ENCODE results near the gene ATP6V1B1.

Gene ATP6V1B1

DNA sequence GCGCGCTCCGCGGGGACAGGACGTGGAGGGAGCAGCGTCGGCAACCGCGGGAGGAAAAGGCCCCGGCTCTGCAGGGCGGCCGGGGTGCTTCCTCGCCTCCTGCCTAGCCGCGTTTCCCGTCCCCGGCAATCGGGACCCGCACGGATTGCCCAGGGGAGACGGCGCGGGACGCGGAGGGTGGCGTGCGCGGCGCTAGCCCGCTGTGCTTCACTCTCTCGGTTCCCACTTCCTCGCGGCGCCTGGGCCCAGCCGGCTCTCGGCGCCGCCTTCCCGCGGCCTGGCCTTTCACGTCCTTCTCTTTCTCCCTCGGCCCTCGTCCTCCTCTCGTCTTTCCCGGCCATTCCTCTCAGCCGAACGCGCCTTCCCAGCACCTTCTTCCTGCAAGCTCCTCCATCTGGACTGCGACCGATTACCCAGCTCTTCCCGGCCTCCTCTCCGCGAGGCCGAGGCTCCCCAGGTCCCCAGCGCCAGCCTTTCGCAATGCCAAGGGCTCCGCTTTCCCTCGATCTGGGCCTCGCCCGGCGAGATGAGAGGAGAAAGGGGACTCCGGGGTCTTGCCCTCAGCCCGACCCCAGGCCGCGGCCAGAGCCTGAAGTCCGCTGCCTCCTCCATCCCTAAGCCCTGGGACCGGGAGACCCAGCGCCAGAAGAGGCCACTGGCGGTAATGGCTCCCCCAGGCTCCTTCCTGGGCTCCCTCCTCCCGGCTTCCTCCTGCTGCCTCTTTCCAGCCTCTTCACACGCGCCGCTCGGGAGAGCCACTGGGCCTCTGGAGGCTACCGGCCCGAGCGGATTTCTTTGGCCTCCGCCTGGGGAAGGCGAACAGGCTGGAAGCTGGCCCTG is 34.3 kb upstream of the ATP6V1B1 start:
- in situ Hi-C loops (cut with MboI; ENCODE audit: low sequenced_read_pairs) = no loop called here

DNA sequence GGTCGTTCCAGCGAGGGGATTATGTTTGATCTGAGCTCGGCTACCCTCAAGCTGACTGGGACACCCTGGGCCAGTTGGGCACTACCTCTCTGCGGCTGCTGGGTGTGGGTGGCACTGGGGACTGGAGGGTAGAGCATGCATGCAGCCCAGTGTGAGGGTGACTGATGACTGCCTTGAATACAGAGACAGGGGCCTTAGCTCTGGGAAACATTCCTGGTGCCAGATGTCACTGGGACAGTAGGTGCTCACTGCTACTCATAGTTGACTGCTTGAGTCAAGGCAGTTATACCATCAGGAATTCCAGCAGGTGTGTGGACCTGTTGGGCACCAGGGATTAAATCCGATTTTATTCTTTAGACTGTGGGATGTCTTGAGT is 33.6 kb upstream of the ATP6V1B1 start:
- in situ Hi-C loops (cut with MboI; ENCODE audit: low sequenced_read_pairs) = no loop called here

DNA sequence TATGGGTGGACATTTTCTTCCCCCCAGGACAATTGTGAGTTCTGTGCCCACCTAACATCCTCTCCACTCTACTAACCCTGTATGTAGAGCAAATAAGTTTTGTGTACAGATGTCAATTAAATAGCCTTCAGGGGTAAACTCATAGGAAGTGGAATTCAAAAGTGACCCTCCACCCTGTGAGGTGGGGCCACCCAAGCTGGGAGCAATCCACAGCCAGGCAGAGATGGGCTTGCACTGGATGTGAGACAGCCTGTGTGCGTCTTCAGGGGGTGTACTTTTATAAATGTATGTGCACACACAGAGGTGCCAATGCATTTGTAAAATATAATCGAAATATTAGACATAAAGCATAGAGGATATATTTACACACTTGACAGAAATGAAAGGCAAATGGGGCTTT is 33.1 kb upstream of the ATP6V1B1 start:
- in situ Hi-C loops (cut with MboI; ENCODE audit: low sequenced_read_pairs) = no loop called here

DNA sequence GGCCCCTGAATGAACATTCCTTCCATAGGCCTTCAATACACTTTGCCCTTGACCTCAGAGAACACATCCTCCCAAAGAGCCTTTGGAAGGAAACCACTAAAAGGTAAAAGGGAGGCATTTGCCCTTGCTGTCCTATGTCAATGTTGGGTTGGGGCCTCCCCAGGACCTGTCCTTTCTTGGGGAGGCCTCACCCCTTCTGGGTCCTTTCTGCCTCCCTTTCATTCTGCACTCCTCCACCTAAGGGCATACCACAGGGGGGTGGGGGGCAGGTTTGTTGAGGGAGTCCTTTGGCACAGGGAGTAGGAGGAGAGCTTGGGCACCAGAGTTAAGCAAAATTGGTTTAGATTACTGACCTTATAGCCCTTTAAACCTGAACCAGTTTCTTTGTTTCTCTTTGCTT is 32.5 kb upstream of the ATP6V1B1 start:
- in situ Hi-C loops (cut with MboI; ENCODE audit: low sequenced_read_pairs) = no loop called here

DNA sequence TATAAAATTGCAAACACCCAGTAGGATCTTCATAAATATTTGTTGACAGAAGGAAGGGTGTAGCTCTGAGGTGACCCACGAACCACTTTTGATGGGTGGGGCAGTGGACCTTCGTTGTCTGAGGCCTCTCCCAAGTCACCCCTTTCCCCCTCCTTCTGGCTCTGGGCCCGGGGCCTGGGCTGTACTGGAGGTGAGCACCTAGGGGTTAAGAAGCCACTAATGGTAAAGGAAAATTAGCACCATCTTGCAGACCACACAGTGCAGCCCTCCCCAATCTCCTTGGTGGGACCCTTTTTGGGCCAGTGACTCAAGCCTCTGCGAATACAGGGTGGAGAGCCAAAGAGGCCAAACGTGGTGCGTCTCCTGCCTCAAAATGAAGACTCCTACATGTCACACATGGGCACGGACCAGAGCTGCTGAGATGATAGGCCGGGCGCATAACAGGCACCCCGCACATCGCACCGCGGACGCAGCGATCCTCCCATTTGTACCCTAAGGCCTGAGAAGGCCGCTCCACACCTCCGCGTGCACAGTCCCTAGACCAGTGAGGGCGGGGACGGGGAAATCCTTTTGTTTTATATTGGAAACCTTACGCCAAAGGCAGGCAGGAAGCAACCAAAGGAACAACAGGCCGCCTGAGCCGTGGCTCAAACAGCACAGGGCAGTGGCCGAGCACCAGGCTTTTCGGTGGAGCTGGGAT is 31.9 kb upstream of the ATP6V1B1 start:
- in situ Hi-C loops (cut with MboI; ENCODE audit: low sequenced_read_pairs) = no loop called here

DNA sequence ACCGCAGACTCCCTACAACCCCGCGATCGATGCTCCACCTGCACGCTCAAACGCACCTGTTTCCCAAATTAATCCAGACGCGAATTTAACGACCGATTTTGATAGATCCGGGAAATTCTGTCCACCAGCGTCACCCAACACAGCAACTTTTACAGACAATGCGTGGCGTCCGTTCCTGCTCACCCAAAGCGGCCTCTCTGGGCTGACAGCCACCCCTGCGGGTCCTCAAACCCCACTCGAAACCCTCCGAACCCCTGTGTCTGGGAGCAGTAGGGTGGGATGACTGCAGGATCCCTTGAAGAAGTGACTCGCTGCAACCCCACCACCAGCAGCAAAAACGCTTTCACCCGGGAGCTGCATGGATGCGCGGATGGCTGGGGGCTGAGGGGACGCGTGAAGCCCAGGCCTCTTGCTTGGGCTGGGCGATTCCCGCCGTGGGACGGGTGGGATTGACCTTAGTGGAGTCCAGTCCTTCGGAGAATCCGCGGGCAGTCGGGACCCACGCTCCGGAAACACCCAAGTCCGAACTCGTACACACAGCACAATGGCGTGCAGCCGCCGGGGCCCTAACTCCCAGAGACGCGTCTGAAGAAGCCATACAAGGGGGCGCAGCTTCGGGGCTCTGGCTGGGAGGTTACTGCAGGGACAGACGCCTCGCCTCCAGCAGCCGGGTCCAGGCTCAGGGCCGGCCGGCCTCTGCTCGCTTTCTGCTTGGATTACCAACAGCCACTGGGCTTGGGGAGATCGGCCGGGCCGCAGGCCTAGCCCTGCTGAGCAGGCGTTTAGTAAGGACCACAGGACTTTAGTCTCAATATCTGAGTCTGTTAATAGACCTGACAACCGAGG is 31.1 kb upstream of the ATP6V1B1 start:
- in situ Hi-C loops (cut with MboI; ENCODE audit: low sequenced_read_pairs) = no loop called here

DNA sequence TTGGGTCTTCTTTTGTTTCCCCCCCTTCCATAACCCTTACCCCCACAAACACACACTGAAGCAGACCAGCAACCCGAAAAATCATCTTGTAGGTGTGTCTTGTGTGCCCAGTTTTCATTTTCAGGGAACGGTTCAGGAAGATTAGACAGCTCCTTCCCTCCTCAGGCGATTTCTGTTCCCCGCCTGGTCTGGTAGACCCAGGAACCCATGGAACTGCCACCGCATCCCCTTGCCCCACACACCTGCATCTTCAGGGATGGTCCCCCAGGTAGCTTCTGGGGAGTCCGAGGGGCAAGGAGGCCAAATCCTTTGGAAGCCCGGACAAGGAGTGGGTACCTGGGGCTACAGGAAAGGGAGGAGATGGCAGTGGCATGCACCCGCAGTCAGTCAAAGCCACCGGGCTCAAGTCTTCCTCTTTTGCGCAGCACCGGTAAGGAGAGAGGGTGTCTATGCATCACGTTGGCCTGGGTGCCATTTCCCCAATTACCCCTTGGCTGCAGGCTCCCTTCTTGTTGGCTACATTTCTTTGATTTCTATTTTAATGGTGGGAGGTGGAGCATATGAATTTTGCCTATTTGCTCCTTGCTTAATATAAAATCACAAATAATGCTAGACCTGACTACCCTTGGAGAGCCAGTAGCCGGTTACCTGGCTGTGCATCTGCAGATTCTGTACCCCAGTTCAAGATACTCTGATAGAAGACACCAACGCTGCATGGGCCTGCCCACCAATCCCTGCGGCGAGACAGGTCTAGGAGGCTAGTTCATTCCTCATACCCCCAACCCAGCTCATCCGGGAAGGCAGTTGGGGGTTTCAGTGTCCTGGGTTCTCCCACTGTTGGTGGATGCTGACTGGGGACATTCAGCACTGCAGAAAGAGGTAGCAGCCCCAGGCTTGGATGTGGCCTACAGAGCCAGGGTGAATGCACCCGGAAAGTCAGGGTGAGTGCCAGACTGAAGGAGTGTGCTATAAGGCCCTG is 30.0 kb upstream of the ATP6V1B1 start:
- in situ Hi-C loops (cut with MboI; ENCODE audit: low sequenced_read_pairs) = no loop called here

DNA sequence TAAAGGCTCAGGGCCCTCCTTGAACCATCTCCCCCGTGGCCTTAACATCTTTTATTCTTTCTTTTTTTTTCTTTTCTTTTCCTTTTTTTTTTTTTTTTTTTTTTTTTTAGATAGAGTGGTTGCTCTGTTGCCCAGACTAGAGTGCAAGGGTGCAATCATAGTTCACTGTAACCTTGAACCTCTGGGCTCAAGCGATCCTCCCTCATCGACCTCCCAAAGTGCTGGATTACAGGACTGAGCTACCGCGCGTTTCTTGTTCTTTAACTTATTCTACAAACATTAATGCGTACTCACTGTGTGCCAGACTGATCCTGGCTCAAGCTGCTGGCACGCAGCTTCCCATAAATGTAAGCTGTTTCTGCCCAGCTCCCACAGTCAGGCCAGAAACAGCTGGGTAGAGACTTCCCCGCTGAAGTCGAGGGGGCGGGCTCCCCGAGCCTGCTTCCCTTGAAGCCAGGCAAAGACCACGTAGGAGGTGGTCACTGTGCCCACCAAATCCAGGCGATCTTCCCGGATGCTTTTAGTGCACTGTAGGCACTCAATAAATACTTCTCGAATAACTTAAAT is 29.2 kb upstream of the ATP6V1B1 start:
- in situ Hi-C loops (cut with MboI; ENCODE audit: low sequenced_read_pairs) = no loop called here

DNA sequence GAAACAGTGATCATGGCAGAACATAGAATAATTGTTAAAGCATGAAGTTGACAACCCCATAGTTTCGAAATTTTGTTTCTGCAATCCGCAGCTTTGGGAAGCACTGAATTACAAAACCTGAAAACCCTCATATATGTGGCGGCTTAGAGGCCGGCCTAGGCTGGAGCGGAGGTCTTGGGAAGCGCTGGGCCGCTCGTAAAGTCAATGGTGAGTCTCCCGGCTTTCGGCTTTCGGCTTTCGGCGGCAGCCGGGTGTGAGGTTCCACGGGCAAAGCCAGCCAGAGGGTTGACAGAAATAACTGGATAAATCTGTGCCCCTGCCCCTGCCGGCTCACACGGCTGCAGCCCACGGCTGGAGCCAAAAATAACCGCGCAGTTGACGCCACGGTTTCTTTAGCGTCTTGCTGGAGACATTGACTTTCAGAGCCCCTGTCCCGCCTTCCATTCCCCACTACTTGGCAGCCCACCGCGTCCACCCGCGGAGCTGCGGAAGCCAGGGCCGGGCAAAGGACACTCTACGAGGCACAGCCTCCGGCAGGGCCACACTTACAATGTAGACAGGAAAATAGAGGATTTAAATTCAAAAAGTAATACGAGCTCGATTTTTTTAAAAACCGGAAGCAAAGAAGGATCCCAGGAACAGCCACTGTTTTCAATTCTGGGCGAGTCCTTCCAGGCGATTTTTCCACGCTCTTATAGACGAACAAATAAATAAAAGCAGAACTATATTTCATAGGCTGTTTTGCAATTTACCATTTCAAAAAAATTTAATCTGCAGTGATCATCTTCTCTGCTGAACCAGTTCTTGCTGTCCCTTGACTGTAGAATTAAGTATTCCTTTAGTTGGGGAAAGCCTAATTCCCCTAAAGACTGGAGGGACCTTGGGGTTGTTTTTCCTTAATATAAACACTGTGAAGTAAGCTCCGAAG is 28.3 kb upstream of the ATP6V1B1 start:
- in situ Hi-C loops (cut with MboI; ENCODE audit: low sequenced_read_pairs) = no loop called here

DNA sequence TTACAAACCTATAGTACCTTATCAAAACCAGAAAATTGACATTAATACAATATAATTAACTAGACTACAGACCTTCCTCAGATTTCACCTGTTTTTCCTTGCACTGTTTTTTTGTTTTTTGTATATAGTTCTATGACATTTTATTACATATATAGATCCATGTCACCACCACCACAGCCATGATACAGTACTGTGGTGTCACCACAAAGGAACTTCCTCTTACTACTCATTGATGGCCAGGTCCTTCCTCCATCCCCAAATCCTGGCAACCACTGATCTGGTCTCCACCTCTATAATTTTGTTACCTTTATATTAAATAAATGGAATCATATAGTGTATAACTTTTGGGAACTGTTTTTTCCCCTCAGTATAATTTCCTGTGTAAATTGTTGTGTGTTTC is 19.4 kb upstream of the ATP6V1B1 start:
- in situ Hi-C loops (cut with MboI; ENCODE audit: low sequenced_read_pairs) = no loop called here

DNA sequence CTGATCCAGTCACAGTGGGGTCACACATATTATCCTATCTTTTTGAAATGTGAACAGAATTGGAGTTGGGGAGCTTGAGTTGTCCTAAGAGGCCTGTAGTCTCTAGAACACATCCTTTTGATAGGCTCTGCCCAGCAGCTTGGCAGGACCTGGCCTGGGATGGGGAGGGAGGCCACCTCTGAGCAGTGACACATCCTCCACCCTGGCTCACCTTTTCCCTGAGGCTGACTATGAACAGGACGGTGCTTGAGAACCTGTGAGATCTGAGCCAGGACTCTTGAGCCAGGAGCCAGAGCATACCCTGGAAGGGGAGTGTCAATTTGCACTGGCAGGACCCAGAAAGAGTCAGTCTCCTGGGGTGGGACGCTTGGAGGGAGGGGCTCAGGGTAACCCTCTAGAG is 17.7 kb upstream of the ATP6V1B1 start:
- in situ Hi-C loops (cut with MboI; ENCODE audit: low sequenced_read_pairs) = no loop called here

DNA sequence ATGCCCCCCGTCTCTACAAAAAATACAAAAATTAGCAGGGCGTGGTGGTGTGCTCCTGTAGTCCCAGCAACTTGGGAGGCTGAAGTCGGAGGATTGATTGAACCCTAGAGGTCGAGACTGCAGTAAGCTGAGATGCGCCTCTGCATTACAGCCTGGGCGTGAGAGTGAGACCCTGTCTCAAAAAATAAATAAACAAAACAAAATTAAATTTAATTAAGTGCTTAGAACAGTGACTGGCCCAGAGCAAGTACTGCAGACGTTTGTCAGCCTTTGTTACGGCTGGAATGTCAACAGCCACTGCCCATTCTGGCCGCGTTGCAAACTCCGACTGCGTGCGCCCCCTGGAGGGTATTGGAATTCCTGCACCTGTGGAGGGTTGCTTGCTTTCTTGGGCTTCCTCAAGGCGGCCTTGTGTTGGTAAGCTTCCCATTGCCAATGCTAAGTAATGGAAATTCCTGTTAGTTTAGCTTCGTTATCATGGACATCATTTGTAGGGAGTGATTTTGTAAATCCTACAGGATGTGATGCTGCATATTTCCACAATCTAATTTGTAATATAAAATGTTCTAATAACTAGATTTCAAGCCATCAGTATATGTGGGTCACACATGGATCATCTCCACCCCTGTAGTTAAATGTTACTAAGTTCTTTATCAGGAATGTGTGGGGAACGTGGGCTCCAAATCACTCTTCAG is 15.9 kb upstream of the ATP6V1B1 start:
- in situ Hi-C loops (cut with MboI; ENCODE audit: low sequenced_read_pairs) = no loop called here

DNA sequence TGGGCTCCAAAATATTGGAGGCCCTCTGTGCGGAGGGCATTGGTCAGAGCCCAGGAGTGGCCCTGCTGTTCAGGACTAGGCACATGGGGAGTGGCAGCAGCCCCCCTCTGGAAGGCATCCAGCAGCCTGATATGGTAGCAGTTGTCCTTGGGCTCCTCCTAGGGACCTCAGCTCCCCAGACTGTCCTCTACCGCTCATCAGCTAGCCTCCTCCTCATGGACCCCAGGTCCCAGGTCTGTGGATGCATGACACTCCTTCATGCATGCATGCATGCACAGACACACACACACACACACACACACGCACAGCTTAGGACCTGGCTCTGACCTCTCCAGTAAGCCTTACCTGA is 15.4 kb upstream of the ATP6V1B1 start:
- in situ Hi-C loops (cut with MboI; ENCODE audit: low sequenced_read_pairs) = no loop called here

DNA sequence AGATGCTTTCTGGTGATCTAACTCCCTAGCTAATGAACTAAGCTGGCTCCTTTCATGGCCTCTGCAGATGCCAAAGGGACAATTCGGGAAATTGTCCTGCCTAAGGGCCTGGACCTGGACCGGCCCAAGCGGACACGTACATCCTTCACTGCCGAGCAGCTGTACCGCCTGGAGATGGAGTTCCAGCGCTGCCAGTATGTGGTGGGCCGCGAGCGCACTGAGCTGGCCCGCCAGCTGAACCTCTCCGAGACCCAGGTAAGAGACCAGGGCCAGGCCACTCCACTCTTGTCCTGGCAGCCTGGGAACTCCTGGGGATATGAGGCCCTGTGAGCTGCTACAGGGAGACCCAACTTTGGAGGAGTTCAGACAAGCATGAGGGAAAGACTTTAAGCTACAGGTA is 14.7 kb upstream of the ATP6V1B1 start:
- in situ Hi-C loops (cut with MboI; ENCODE audit: low sequenced_read_pairs) = no loop called here

DNA sequence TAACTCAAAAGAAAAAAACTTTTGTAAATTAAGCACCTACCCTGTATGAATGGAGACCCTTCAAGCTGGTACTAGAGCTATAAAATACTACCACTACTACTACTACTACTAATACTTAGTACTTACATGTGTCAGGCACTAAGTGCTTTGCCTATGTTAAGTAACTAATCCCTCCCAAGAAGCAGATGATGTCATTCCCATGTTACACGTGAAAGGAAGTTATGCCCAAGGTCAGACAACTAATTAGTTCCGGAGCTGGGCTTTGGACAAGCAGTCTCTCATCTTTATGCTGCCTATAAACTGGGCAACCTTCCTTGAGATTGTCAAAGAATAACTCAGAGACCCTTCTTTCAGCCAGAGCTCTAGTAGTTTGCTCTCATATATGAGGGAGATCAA is 13.9 kb upstream of the ATP6V1B1 start:
- in situ Hi-C loops (cut with MboI; ENCODE audit: low sequenced_read_pairs) = no loop called here

DNA sequence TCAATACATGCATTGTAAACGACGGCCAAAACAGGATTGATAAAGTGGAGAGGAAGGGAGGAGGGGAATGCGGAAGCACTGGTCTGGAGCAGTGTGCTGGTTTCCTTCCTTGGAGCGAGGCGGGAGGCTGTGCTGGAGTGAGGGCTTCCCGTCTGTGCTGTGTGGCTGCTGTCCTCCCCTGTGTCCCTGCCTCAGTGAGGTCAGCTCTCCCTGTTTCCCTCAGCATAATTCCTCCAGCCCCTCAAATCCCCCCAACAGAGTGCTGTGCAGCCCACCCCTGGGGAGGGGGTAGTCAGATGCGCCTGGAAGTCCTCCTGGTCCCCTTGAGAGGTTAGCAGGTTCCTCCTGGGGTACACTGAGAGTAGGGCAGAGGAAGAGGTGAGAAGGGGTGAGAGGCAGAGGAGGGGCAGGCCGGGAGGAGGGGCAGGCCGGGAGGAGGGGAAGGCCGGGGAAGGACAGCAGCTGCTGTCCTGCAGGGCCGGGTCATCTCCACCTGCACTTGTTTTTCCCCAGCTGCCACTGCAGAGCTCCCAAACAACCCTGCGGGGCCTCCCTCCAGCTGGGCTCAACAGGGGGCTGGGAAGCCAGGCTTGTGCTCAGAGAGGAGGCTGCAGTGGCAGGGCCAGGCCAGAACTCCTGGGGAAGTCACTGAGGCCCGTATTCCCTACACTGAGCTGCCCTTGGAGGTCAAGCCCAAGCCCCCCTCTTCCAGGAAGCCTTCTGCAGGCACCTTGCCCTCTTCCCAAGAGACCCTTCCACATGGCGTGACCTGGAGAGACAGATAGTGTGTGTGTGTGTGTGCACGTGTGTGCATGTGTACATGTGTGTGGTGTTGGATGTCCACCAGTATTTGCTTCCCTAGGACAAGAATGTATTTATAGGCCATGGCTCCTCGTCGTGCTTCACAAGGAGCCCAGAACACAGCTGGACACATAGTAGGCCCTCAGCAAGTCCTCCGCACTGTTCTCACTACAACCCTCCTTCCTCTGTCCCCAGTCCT is 13.2 kb upstream of the ATP6V1B1 start:
- in situ Hi-C loops (cut with MboI; ENCODE audit: low sequenced_read_pairs) = no loop called here

DNA sequence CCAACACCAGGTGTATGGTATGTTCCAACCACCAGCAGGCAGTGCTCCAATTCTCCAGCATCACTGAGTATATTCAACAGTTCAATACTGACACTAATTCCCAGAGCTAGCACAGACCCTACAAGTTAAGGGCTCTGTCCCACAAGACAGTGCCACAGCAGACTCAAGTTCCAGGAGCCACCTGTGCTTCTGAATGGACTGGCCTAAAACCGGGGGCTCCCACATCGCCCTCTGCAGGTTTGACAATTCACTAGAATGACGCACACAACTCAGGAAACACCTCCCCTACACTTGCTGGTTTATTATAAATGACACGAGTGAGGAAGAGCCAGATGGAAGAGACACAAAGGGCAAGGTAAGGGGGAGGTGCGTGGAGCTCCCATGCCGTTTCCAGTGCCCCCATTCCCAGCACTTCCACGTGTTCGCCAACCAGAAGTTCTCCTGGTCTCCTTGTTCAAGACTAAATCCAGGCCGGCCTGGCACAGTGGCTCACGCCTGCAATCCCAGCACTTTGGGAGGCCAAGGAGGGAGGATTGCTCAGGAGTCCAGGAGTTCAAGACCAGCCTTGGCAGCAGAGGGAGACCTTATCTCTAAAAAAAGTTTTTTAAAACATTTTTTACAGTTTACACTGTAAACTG is 12.2 kb upstream of the ATP6V1B1 start:
- in situ Hi-C loops (cut with MboI; ENCODE audit: low sequenced_read_pairs) = no loop called here
